Measurements from ENCODE around the gene PER1. TPM values are rescaled to one million over a fixed set of nuclear protein-coding genes. Genes with fewer than 3 reads are reported as not detected.

PER1 gene
- total RNA-seq, 2 experiments from 2014 or later, result 55.7 to 56.1 TPM

DNA sequence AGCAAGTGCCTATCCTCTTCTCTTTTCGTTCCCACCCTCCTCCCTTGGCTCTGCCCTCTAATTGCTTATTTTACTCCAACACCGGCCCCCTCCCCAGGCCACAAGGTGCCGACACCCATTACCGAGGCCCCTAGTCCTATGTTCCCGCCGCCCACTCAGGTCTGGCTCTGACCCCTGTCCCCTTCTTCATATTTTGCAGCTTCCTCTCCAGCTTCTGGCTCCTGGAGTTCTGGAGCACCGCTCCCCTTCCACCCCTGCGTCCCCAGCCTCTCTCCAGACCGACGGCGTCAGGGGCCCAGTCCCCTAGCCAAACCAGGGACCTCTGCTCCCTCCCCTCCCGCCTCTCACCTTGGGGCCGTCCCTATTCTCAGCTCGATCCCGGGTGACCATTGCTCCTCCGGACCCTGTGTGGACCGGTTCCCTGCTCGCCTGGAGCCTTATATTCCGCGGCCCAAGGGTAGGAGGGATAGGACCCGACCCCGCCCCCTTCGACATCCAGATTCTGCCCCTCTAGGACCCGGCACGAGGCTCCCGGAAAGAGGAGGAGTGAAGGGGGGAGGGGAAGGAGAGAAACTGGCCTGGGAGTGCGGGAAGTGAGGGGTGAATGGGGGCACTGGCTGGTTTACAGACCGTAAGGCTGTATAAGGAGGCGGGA, 28.4 kb downstream of the PER1 start, which contains the start of gene HES7:
TSS of gene HES7 (minus strand) at position 412 of the 655 bp plus-strand sequence. CDS start at position 390, 22 bp downstream.
- no peak for DNase-seq
- peaks cover 61% of the 10 kb centered on the region for H3K4me1 Mint-ChIP-seq
- peak within 1 kb of the TSS; percentile 69 for H3K27ac Mint-ChIP-seq
- peaks cover 7% of the 10 kb centered on the region for H3K9me3 Mint-ChIP-seq
- peaks cover 12% of the 10 kb centered on the region for H3K36me3 Mint-ChIP-seq
- peaks cover 63% of the 10 kb centered on the region for H3K27me3 Mint-ChIP-seq
- H3K4me3 Mint-ChIP-seq, result peak within 1 kb of the TSS; percentile 85

DNA sequence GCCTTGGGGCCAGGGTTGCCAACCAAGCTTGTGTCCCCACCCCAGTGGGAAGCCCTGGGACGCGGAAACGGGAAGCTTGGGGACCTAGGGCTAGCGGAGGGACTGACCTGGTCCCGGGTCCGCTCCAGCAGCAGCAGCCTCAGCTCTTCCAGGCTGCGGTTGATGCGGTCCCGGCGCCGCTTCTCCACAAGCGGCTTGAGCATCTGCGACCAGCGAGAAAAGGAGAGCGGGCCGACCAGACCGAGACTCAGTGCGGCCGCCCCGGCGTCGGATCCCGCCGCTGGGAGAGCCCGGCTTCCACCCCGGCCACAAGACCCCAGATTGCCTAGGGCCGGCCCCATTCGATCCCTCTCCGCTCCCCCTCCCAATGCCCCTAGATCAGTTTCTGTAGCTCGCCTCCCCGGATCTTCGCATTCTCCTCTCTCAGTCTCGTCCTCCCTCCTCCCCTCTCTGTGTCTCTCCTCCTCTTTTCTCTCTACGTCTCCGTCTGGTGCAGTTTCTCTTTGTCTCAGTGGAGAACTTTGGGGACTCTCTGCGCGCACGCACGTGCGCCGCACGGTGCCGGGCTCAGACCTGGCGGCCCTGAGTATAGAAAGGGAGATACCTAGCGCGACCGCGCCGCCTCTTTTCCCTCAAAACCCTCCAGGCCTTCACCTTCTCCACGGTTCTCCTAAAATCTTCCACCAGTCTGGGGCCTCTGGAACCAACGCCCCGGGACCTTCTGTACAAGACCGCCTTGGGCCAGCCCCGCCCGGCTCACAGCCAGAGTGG, 29.1 kb downstream of the PER1 start:
- H3K4me3 Mint-ChIP-seq, result peak overlapping the region; percentile 85
- peaks cover 7% of the 10 kb centered on the region for H3K9me3 Mint-ChIP-seq
- peak overlapping the region; percentile 20 for H3K27ac Mint-ChIP-seq
- DNase-seq, result peak; percentile 63
- peaks cover 68% of the 10 kb centered on the region for H3K27me3 Mint-ChIP-seq
- peaks cover 13% of the 10 kb centered on the region for H3K36me3 Mint-ChIP-seq
- H3K4me1 Mint-ChIP-seq, result peaks cover 67% of the 10 kb centered on the region

DNA sequence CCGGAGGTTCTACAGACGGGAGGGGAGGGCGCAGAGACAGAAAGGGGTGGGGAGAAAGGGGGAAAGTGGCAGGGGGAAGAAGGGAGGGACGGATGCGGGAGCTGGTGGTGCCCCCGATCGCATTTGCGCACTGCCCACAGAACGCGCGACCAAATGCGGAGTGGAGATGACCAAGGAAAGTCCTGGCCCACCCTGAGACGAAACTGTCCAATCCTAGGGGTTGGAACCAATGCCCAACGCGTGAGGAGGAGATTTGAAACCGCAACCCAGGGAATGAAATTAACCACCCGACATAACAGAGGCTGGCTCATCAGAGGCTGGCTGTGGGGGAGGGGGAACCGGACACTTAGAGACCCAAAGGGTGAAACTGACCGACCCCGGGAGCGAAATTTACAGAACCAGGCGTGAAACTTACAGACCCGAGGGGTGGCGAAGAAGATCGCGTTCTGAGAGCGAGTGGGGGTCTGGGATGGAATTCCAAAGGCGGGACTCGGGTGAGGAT, 29.7 kb downstream of the PER1 start:
- H3K27me3 Mint-ChIP-seq, result peaks cover 74% of the 10 kb centered on the region
- no peak for DNase-seq
- H3K27ac Mint-ChIP-seq, result no peak overlapping the region

DNA sequence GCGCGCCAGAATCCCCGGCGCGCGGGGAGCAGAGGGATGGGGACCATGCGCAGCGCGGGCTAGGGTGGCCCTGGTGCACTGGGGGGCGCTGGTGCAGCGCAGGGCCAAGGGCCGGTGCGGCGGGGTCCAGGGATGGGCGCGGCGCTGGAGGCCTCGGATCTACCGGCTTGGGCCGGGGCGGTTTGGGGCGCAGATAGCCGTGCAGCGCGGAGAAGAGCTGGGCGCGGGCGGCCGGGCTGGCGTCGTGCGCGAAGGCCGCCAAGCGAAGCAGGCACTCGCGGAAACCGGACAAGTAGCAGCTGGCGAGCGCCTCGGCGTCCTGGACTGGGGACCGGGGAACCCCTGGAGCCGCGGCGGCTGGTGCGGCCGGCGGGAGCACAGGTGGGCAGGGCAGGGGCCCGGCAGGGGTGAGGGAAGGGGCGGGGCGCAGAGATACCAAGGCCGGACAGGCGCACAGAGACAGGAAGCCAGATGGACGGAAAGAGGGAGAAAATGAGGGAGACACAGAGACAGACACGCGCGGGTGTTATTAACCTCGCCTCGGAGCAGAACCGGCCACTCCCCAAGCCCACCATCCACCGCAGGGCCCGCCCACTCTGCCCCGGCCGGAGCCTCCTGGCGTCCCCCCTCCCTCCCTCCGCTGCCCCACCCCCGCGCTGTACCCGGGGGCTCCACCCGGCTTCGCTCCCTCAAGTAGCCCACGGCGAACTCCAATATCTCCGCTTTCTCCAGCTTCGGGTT, 30.4 kb downstream of the PER1 start:
- H3K27ac Mint-ChIP-seq, result no peak overlapping the region
- DNase-seq, result peak; percentile 79
- peaks cover 71% of the 10 kb centered on the region for H3K27me3 Mint-ChIP-seq
- peak overlapping the region; percentile 85 for H3K4me3 Mint-ChIP-seq
- H3K36me3 Mint-ChIP-seq, result peaks cover 13% of the 10 kb centered on the region
- H3K4me1 Mint-ChIP-seq, result peaks cover 69% of the 10 kb centered on the region
- H3K9me3 Mint-ChIP-seq, result peaks cover 7% of the 10 kb centered on the region

More for the DNA sequence above, 29.7 kb downstream of the PER1 start:
- peaks cover 73% of the 10 kb centered on the region for H3K4me1 Mint-ChIP-seq
- H3K4me3 Mint-ChIP-seq, result peak overlapping the region; percentile 85
- H3K9me3 Mint-ChIP-seq, result peaks cover 7% of the 10 kb centered on the region
- H3K36me3 Mint-ChIP-seq, result peaks cover 13% of the 10 kb centered on the region

DNA sequence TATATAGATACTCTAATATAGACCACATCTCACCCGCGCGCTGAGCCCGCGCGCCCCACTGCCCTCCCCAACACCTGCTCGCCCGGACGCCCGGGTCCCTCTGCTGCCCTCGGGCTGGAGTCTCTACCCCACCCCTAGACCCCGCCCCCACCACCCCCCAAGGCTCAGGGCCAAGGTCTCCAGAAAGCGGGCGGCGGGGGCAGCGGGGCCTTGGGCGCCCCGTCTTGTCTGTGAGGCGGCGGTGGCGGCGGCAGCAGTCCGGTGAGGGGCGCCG, 30.9 kb downstream of the PER1 start:
- Mint-ChIP-seq H3K27me3 (peaks cover 73% of the 10 kb centered on the region), H3K9me3 (peaks cover 7% of the 10 kb centered on the region), H3K27ac (no peak overlapping the region)

DNA sequence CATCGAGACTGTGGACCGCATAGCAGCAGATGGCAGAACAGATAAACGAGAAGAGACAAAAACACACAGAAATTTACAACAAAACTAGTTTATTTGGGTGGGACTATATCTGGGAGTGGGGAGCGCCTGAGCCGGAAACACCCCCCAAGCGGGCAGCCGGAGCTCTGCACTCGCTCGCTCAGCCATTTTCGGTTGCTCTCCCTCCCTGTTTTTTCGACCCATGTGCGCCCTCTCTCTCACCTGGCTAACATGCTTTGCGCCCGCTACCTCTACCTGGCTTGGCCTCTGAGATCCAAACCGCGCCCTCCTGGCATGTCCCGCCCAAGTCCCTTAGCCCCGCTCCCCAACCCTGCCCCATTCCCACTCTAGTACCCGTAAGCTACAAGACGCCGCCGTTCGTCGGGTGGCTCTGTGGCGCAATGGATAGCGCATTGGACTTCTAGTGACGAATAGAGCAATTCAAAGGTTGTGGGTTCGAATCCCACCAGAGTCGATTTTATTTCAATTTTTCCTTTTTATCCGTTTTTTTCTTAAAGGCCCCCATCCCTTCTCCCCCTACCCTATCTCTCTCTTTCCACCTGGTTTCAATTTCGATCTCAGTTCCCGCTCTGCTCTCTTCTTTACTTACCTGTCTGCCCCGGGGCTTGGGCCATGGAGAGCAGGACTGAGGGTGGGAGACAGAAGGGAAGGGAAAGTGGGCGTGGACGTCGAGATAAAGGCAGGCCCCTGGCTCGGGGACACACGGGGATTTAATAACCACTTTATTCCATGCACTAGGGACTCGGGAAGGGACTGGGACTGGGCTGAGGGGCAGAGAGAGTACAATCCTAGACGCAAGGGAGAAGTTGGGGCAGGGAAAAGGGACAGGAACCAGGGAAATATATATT, 31.4 kb downstream of the PER1 start:
- H3K27ac Mint-ChIP-seq, result peak overlapping the region; percentile 97
- peaks cover 74% of the 10 kb centered on the region for H3K27me3 Mint-ChIP-seq
- H3K36me3 Mint-ChIP-seq, result peaks cover 13% of the 10 kb centered on the region
- H3K4me3 Mint-ChIP-seq, result peak overlapping the region; percentile 88
- H3K9me3 Mint-ChIP-seq, result peaks cover 7% of the 10 kb centered on the region
- peak; percentile 76 for DNase-seq
- H3K4me1 Mint-ChIP-seq, result peaks cover 65% of the 10 kb centered on the region

More for the DNA sequence above, 30.9 kb downstream of the PER1 start:
- DNase-seq, result no peak
- Mint-ChIP-seq H3K36me3 (peaks cover 13% of the 10 kb centered on the region), H3K4me1 (peaks cover 65% of the 10 kb centered on the region), H3K4me3 (peak overlapping the region; percentile 88)

DNA sequence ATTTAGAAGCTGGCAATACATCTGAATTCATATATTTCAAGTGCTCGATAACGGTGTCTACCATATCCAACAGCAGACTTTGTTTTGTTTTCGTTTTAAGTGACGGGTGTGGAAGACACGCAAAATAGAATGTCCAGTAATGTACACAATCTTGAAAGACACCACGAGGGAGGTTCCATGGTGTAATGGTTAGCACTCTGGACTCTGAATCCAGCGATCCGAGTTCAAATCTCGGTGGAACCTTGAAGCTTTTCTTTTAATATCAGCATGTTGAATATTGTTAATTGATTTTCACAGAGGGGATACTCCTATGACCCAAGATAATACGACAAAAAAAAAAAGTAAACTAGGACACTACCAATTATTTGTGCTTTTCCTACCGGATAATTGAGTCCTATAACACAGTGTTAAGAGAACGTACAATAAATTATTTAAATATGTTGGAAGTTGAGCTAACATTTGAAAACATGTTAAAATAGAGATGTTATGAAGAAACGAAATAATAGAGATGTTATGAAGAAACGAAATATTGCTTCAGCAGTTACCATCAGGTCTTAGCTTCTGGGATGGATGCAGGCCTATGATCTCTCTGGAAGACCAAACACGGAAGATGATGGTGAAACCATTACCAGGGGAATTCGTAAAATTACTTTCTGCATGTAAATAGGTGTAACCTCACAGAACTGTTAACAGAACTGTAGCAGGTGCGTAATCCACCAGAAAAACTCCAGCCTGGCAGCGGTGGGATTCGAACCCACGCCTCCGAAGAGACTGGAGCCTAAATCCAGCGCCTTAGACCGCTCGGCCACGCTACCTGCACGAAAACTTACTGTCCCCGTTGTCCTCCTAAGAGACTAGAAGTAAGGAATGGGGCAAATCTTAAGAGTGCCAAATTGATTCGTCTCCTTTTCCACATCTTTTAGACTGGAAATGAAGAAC, 32.4 kb downstream of the PER1 start:
- peak overlapping the region; percentile 88 for H3K4me3 Mint-ChIP-seq
- H3K27ac Mint-ChIP-seq, result peak overlapping the region; percentile 97
- peaks cover 9% of the 10 kb centered on the region for H3K36me3 Mint-ChIP-seq
- peaks cover 58% of the 10 kb centered on the region for H3K4me1 Mint-ChIP-seq
- peaks cover 74% of the 10 kb centered on the region for H3K27me3 Mint-ChIP-seq
- H3K9me3 Mint-ChIP-seq, result peaks cover 5% of the 10 kb centered on the region
- peak; percentile 90 for DNase-seq

DNA sequence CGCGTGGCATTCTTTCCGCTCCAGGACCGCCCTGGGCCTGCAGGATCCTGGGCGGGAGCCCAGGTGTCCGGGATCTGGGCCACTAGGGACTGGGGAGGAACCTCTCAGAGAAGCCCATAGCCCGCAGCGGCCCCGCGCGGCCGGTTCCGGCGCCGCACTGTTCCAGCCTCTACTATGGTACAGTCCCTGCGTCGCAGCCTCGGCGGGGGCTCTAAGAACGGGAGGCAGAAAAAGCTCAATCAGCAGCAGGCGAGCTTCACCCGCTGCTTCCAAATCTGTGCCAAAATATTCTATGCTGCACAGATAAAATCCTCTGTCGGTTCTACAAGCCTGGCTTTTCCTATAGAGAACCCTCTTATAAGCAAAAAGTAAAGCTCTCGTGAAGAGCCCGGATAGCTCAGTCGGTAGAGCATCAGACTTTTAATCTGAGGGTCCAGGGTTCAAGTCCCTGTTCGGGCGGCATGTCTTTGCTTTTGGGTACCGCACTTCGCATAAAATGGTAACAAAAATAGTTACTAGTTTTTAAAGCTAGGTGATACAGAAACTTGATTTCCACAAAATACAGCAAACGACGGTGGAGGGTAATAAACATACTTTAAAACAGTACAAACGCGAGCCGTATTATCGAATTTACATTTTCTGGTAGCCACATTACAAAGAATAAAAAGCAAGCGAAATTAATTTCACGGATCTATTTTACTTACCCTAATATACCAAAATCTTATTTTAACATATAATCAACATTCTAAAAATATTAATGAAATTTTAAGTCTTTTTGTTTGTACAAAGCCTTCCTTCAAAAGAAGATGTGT, 33.2 kb downstream of the PER1 start:
- peaks cover 9% of the 10 kb centered on the region for H3K36me3 Mint-ChIP-seq
- H3K4me1 Mint-ChIP-seq, result peaks cover 49% of the 10 kb centered on the region
- peaks cover 73% of the 10 kb centered on the region for H3K27me3 Mint-ChIP-seq
- H3K27ac Mint-ChIP-seq, result peak overlapping the region; percentile 91
- H3K4me3 Mint-ChIP-seq, result peak overlapping the region; percentile 88
- DNase-seq, result peak; percentile 89
- H3K9me3 Mint-ChIP-seq, result peaks cover 5% of the 10 kb centered on the region

DNA sequence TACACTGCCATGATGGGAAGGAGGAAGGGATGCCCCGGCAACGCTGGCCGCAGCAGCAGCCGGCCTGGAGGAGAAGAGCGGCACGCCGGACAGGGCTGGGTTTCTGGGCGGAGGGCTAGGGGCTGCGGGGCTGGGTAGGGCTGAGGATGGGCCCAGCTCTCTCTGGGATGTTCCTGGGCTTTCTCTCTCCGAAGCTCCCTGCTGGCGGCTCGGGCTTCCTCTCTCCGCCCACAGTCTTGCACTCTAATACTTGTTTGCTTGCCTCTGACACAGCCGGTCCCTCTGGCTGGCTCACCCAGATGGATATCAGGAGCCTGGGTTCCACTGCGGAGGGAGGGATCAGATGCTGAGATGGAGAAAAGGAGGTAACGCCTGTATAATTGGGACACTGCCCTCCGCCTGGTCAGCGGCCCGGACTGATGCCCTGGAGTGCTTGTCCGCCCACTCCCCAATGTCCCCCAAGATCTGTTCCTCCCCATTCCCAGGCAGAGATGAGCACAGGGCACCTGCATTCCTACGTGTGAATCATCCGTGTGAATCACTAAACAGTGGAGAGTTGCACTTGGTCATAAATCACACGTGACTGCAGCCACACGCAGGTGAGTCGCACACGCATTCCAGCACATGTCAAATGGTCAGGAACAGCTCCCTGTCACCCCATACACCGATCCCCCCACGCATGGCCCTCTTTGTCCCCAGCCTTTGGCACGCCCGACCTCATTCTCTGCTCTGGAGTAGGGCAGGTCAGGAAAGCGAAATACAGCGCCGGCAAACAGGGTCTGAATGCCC, 34.0 kb downstream of the PER1 start, which contains the start of gene ALOXE3:
TSS of gene ALOXE3 (minus strand) at position 535 of the 789 bp plus-strand sequence. CDS start at position 11, 524 bp downstream.
- H3K27ac Mint-ChIP-seq, result peak within 1 kb of the TSS; percentile 91
- H3K4me3 Mint-ChIP-seq, result peak within 1 kb of the TSS; percentile 88
- peaks cover 72% of the 10 kb centered on the region for H3K27me3 Mint-ChIP-seq
- peaks cover 9% of the 10 kb centered on the region for H3K36me3 Mint-ChIP-seq
- H3K9me3 Mint-ChIP-seq, result peaks cover 5% of the 10 kb centered on the region
- H3K4me1 Mint-ChIP-seq, result peaks cover 43% of the 10 kb centered on the region
- no peak for DNase-seq

DNA sequence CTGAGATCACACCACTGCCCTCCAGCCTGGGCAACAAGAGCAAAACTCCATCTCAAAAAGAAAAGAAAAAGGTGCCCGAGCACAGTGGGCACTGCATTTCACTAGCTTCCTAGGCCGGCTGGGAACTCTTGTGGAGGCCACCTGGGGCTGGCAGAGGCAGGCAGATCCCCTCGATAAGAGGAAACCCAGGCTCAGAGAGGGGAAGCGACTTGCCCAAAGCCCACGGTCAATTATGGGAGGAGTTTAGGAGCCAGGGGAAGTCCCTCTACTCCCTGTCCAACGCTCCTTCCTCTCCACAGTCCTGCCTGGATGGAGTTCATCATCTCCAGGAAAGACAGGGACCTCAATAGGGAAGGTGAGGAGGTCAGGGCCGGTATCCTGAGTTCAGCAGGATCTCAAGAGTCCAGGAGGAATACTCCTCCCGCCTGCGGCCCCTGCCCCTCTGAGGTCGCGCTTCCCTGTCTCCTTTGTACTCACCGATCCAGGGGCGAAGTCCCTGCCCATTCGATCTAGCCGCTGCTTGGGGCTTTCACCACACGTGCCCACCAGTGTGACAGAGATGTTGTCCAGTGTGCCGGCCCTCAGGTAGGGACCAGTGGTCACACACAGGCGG, 34.7 kb downstream of the PER1 start:
- DNase-seq, result no peak
- Mint-ChIP-seq H3K36me3 (peaks cover 9% of the 10 kb centered on the region), H3K27ac (no peak overlapping the region), H3K9me3 (peaks cover 5% of the 10 kb centered on the region), H3K4me1 (peaks cover 38% of the 10 kb centered on the region), H3K27me3 (peaks cover 72% of the 10 kb centered on the region), H3K4me3 (peak overlapping the region; percentile 88)

DNA sequence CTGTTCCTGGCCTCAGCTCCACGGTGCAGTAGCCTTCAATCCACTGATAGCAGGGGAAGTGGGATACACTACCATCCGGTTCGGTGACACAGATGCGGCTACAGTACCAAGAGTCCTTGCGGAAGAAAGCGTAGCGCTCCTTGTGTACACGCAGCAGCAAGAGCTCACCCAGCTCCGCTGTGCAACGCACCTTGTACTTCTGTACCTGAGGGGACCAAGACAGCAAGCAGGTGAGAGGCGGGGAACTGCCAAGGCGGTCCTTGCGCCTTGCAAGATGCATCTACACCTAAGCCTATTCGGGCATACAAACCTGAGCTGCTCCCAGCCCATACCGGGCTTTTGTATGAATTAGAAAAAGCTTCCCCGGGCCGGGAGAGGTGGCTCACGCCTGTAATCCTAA, 35.4 kb downstream of the PER1 start:
- H3K36me3 Mint-ChIP-seq, result peaks cover 9% of the 10 kb centered on the region
- H3K4me3 Mint-ChIP-seq, result no peak overlapping the region
- no peak overlapping the region for H3K27ac Mint-ChIP-seq
- H3K27me3 Mint-ChIP-seq, result peaks cover 70% of the 10 kb centered on the region
- peaks cover 5% of the 10 kb centered on the region for H3K9me3 Mint-ChIP-seq
- DNase-seq, result no peak
- peaks cover 34% of the 10 kb centered on the region for H3K4me1 Mint-ChIP-seq

DNA sequence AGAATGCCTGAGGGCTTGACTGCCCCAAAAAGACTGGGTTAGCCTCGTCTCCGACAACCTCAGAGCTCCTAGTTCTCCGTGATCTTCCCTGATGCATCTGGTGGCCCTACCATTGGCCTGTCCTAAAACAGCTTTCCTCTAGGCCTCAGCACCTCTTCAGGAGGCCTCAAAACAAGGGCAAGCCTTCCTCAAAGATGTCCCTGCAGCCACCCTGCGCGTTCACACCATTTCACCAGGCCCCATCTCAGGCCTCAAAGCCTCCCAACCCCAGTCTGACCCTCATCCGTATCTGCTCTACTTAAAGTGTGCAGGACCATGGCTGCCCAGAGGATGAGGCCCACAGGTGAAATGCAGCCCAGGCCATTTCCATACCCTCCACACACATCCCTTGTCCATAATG, 41.3 kb downstream of the PER1 start:
- DNase-seq, result no peak
- Mint-ChIP-seq H3K27me3 (peaks cover 29% of the 10 kb centered on the region), H3K36me3 (no peaks in the 10 kb centered on the region), H3K4me3 (no peak overlapping the region), H3K4me1 (peaks cover 2% of the 10 kb centered on the region), H3K9me3 (no peaks in the 10 kb centered on the region), H3K27ac (no peak overlapping the region)
